Body of pancreas (tissue), 4 donors: ENCODE data around the gene MEF2B. TPM values are rescaled to one million over a fixed set of nuclear protein-coding genes. Genes with fewer than 3 reads are reported as not detected.

ENCODE experiments used
- ATAC-seq: fragments of 150-250 bp; one replicate; pipeline ENCODE4 v1.9.1; 2016
- DNase-seq, 4 donors: peaks; one replicate each; pipeline ENCODE4 v3.0.0-alpha.2; 2019
- H3K27ac ChIP-seq, 4 donors: fragments of 200-600 bp; sonication (generic); 1 replicate in 3 of 4; 2 replicates in 1 of 4; pipeline versions ENCODE4 v1.5.1 to v1.6.1; 2016 to 2019; ENCODE audit warnings: mild to moderate bottlenecking in 1 of 4, mixed read lengths in 1 of 4, moderate library complexity in 1 of 4
- H3K27me3 ChIP-seq, 2 donors: fragments of 200-600 bp; sonication (generic); one replicate each; pipeline ENCODE4 v1.6.0; 2016; ENCODE audit warnings: mild to moderate bottlenecking in 1 of 2
- H3K36me3 ChIP-seq, 2 donors: fragments of 200-600 bp; sonication (generic); replicated peaks in 1 of 2; 2 replicates each; pipeline ENCODE4 v1.5.1; 2016; ENCODE audit warnings: low read depth in 2 of 2; ENCODE audit not compliant: insufficient read depth in 1 of 2
- H3K4me1 ChIP-seq: fragments of 200-600 bp; sonication (generic); one replicate; pipeline ENCODE4 v1.6.0; 2016
- H3K4me3 ChIP-seq, 2 donors: fragments of 200-600 bp; sonication (generic); 1 replicate in 1 of 2; 2 replicates in 1 of 2; pipeline ENCODE4 v1.5.1; 2016 to 2019
- H3K9me3 ChIP-seq, 3 donors: fragments of 200-600 bp; sonication (generic); 1 replicate in 2 of 3; 2 replicates in 1 of 3; pipeline ENCODE4 v1.5.1; 2016
- CTCF ChIP-seq, 7 experiments: fragments of 450-650 bp in 4 of 7; fragments of 200-600 bp in 3 of 7; sonication (generic) in 3 of 7; IDR thresholded peaks; one replicate each; pipeline ENCODE4 v1.5.1; 2016 to 2019; ENCODE audit warnings: antibody characterized with exemption in 7 of 7
- POLR2A ChIP-seq, 3 donors: fragments of 450-650 bp; IDR thresholded peaks; one replicate each; pipeline ENCODE4 v1.6.1; 2016; ENCODE audit warnings: antibody characterized with exemption in 3 of 3, mild to moderate bottlenecking in 2 of 3
- WGBS, 2 donors: methylation state at CpG; one replicate each; pipeline ENCODE4 v1.1.5; 2017; 5-methylcytosine and 5-hydroxymethylcytosine counted together
- intact Hi-C: fragments of 100-400 bp; cut with DNase I; formaldehyde crosslinking; loops from one replicate; pipeline ENCODE4 v1.15.1; 2023
- total RNA-seq, 2 donors: library from RNA; depleted of rRNA; stranded (reverse); fragments of >200 nt; gene quantifications; one replicate each; pipeline ENCODE4 v1.1.0, GENCODE V29; 2016

MEF2B gene
- total RNA-seq, 2 donors from 2014 or later = not detected

DNA sequence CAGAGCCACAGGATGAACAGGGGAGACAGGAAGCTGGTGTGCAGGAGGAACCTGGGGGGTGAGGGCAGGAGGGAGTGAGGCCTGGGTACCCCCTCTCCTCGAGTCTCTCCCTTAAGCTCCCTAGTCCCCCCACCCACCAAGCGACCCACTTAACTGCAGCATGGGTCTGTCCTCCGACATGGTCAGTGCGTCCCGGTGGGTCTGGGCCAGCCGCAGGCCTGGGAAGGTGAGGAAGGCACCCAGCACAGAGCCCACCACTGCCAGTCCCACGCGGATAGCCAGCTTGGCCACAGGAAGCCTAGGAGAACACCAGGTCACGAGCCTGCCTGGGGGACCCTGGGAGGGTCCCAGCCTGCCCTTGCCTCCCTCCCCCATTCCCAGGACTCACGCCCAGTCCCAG lies 48.7 kb downstream of the MEF2B start:
- TF ChIP-seq CTCF (IDR thresholded peaks at IDR 0.05) (no peak), POLR2A (IDR thresholded peaks at IDR 0.05) (no peak)
- intact Hi-C loops = no loop called here
- ATAC-seq (no peak), DNase-seq (no peak)
- Histone ChIP-seq H3K4me1 (no peaks in the 10 kb centered on the region), H3K36me3 (peaks cover 0 to 3% of the 10 kb centered on the region in 2 donors), H3K27ac (no peak overlapping the region), H3K27me3 (no peaks in the 10 kb centered on the region), H3K4me3 (no peak overlapping the region), H3K9me3 (no peaks in the 10 kb centered on the region)
- WGBS, 2 donors = 94 to 95% methylated on average over 5 to 10 of the region's 10 CpGs

- ATAC-seq (peak; percentile 35), DNase-seq (peak; percentile 30 to 42 (median 32))
- Histone ChIP-seq H3K27me3 (no peaks in the 10 kb centered on the region), H3K36me3 (peaks cover 0 to 3% of the 10 kb centered on the region in 2 donors), H3K27ac (no peak overlapping the region), H3K4me1 (no peaks in the 10 kb centered on the region), H3K9me3 (no peaks in the 10 kb centered on the region), H3K4me3 (no peak overlapping the region)
- WGBS, 2 donors = 68 to 73% methylated on average over 11 to 23 of the region's 39 CpGs
- TF ChIP-seq POLR2A (IDR thresholded peaks at IDR 0.05) (no peak), CTCF (IDR thresholded peaks at IDR 0.05) (no peak)
- intact Hi-C loops = no loop called here
Observed at GRCh38 chr19:19120308-19121231, 49.5 kb downstream of the MEF2B start.

DNA sequence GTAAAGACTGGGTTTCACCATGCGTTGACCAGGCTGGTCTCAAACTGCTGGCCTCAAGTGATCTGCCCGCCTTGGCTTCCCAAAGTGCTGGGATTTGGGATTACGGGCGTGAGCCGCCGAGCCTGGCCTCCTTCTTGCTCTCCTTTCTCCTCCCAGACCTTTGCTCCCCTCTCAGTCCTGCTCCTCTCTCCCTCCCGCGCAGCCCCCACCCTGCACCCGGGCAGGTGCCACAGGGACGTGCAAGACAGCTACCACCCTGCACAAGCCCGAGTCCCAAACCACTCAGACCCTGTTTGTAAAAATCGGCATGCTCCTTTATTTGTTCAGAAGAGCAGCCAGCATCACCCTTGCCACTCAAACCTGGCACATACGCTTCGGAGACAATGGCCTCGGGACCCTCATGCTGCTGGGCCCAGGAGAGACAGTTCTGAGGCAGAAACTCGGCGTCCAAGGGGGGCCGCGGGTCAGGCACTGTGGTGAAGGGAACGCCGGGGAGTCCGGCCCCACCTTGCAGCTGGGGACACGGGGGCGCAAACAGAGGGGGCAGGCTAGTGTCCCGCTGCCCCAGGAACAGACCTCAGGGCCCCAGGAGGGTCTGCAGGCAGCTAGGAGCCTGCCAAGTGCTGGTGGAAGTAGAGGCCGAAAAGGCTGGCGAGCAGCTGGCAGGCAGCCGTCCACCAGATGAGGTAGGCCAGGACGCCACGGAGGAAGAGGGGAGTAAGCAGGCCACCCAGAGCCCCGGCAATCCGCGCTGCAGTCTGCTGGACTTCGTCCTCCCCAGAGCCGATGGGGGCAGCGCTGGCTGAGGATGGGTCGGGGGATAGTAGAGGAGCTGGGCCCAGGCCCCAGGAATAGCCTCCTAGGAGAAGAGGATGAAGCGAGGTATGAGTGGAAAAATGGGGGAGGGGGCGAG lies 50.5 kb downstream of the MEF2B start:
- peaks cover 0 to 3% of the 10 kb centered on the region in 2 donors for H3K36me3 ChIP-seq
- no peaks in the 10 kb centered on the region for H3K4me1 ChIP-seq
- no peaks in the 10 kb centered on the region for H3K27me3 ChIP-seq
- DNase-seq (no peak), ATAC-seq (no peak)
- intact Hi-C loops = no loop called here
- WGBS, 2 donors = 92 to 95% methylated on average over 32 to 37 of the region's 39 CpGs
- H3K4me3 ChIP-seq = no peak overlapping the region
- H3K9me3 ChIP-seq = no peaks in the 10 kb centered on the region
- TF ChIP-seq POLR2A (IDR thresholded peaks at IDR 0.05) = no peak
- TF ChIP-seq CTCF (IDR thresholded peaks at IDR 0.05) = no peak
- H3K27ac ChIP-seq = no peak overlapping the region

GRCh38 chr19:19115954-19116353 lies 54.1 kb downstream of the MEF2B start:
- peak in 5 of 7 experiments; percentile 19 to 35 (median 25) for TF ChIP-seq CTCF (IDR thresholded peaks at IDR 0.05)
- TF ChIP-seq POLR2A (IDR thresholded peaks at IDR 0.05) = no peak
- Histone ChIP-seq H3K9me3 (no peaks in the 10 kb centered on the region), H3K4me3 (no peak overlapping the region), H3K27ac (no peak overlapping the region), H3K27me3 (no peaks in the 10 kb centered on the region), H3K4me1 (no peaks in the 10 kb centered on the region), H3K36me3 (peaks cover 0 to 3% of the 10 kb centered on the region in 2 donors)
- DNase-seq (peak in 3 of 4 donors; percentile 14 to 48 (median 44)), ATAC-seq (no peak)
- 62 to 69% methylated on average over 2 to 9 of the region's 9 CpGs for WGBS, 2 donors
- intact Hi-C loops = no loop called here
